Measurements from ENCODE around the gene GDPD1. TPM values are rescaled to one million over a fixed set of nuclear protein-coding genes. Genes with fewer than 3 reads are reported as not detected.

Gene GDPD1
- total RNA-seq, 2 experiments from 2014 or later = 1.3 to 5.0 TPM

DNA sequence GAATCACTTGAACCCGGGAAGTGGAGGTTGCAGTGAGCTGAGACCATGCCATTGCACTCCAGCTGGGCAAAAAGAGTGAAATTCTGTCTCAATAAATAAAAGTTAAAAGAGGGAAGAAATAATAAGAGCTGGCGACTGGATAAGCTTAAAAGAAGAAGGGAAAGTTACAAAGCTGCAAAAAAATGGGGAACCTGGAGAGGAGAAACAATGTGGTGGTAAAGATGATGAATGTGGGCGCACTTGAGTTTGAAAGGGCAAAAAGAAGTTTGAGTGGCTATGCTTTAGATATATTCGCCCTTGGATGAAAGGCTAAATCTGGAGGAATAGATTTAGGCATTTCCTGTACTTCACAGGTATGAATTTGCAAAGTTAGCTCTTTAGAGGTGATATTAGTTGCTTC lies 58.1 kb downstream of the GDPD1 start:
- Histone ChIP-seq H4K20me1 (ENCODE audit: insufficient read depth, low read length) (no peaks in the 10 kb centered on the region), H3K9me3 (ENCODE audit: low read length) (no peaks in the 10 kb centered on the region), H3K4me2 (ENCODE audit: low read length) (no peak overlapping the region), H3K9me2 (ENCODE audit: insufficient read depth, low read length) (no peaks in the 10 kb centered on the region), H3K4me3 (ENCODE audit: low read depth, low read length, poor library complexity, severe bottlenecking) (no peak overlapping the region), H3K36me3 (ENCODE audit: insufficient read depth, low read length) (no peaks in the 10 kb centered on the region), H3K79me2 (ENCODE audit: insufficient read depth, low read depth, low read length) (no peaks in the 10 kb centered on the region), H2AFZ (ENCODE audit: low read length) (no peak overlapping the region), H3K27ac (ENCODE audit: low read depth, low read length, poor library complexity, severe bottlenecking) (no peak overlapping the region), H3K4me1 (ENCODE audit: insufficient read depth, low read length, poor library complexity, severe bottlenecking) (peaks cover 5% of the 10 kb centered on the region)
- intact Hi-C loops (cut with micrococcal nuclease; ENCODE audit: unreplicated experiment) = no loop called here
- BruUV-seq (replicated peaks) = no TSS peak
- no peak for DNase-seq (ENCODE audit: low spot score)
- POLR2A ChIA-PET = interaction anchor here (0.6 to 1.2 kb wide), 2 partner anchors 11 to 28 kb away, joined by 3 to 5 read pairs; no protein-coding TSS in a partner anchor
- TF ChIP-seq EZH2phosphoT487 (IDR thresholded peaks at IDR 0.05; ENCODE audit: borderline replicate concordance, low read depth, low read length) = no peak
- TF ChIP-seq, protein P1, sequence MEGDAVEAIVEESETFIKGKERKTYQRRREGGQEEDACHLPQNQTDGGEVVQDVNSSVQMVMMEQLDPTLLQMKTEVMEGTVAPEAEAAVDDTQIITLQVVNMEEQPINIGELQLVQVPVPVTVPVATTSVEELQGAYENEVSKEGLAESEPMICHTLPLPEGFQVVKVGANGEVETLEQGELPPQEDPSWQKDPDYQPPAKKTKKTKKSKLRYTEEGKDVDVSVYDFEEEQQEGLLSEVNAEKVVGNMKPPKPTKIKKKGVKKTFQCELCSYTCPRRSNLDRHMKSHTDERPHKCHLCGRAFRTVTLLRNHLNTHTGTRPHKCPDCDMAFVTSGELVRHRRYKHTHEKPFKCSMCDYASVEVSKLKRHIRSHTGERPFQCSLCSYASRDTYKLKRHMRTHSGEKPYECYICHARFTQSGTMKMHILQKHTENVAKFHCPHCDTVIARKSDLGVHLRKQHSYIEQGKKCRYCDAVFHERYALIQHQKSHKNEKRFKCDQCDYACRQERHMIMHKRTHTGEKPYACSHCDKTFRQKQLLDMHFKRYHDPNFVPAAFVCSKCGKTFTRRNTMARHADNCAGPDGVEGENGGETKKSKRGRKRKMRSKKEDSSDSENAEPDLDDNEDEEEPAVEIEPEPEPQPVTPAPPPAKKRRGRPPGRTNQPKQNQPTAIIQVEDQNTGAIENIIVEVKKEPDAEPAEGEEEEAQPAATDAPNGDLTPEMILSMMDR (conservative IDR thresholded peaks at IDR 0.05; ENCODE audit: low read length) = no peak
- CTCF ChIA-PET (ENCODE audit: unreplicated experiment) = no interaction called here

DNA sequence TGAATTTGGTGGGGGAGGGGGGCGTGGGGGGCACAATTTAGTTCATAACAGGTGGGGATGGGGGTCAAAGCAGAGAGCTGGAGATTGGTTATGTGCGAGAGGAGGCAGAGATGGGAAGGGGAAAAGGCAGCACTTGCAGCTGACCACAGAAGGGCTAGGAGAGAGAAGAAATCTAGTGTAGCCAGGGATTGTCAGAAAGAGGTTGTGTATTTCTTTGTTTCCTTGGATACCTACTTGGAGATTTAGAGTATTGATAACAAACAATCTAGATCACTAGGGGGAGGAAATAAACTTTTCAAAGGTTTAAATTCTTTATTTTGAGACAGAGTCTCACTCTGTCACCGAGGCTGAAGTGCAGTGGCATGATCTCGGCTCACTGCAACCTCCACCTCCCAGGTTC lies 64.0 kb downstream of the GDPD1 start:
- ChIA-PET POLR2A (no interaction called here), CTCF (ENCODE audit: unreplicated experiment) (no interaction called here)
- no peaks in the 10 kb centered on the region for H3K36me3 ChIP-seq (ENCODE audit: insufficient read depth, low read length)
- no TSS peak for BruUV-seq (replicated peaks)
- H3K27ac ChIP-seq (ENCODE audit: low read depth, low read length, poor library complexity, severe bottlenecking) = no peak overlapping the region
- TF ChIP-seq, protein P1 (conservative IDR thresholded peaks at IDR 0.05; ENCODE audit: low read length) = no peak
- TF ChIP-seq EZH2phosphoT487 (IDR thresholded peaks at IDR 0.05; ENCODE audit: borderline replicate concordance, low read depth, low read length) = no peak
- no peak for DNase-seq (ENCODE audit: low spot score)
- H3K79me2 ChIP-seq (ENCODE audit: insufficient read depth, low read depth, low read length) = no peaks in the 10 kb centered on the region
- H3K9me2 ChIP-seq (ENCODE audit: insufficient read depth, low read length) = no peaks in the 10 kb centered on the region
- no peaks in the 10 kb centered on the region for H4K20me1 ChIP-seq (ENCODE audit: insufficient read depth, low read length)
- no peaks in the 10 kb centered on the region for H3K9me3 ChIP-seq (ENCODE audit: low read length)
- peaks cover 7% of the 10 kb centered on the region for H3K4me1 ChIP-seq (ENCODE audit: insufficient read depth, low read length, poor library complexity, severe bottlenecking)
- intact Hi-C loops (cut with micrococcal nuclease; ENCODE audit: unreplicated experiment) = no loop called here
- no peak overlapping the region for H3K4me3 ChIP-seq (ENCODE audit: low read depth, low read length, poor library complexity, severe bottlenecking)
- H3K4me2 ChIP-seq (ENCODE audit: low read length) = no peak overlapping the region
- H2AFZ ChIP-seq (ENCODE audit: low read length) = no peak overlapping the region

DNA sequence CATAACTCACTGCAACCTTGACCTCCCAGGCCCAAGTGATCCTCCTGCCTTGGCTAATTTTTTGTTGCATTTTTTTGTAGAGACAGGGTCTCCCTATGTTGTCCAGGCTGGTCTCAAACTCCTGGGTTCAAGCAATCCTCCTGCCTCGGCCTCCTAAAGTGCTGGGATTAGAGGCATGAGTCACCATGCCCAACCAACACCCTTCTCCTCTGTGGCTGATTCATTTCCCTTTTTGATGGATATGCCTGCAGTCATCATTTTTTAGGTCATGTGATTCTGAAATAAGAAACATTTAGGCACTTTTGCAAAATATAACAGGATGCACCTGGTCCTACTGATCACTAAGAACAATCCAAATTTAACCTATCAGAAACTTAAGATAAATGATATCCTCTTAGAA lies 67.1 kb downstream of the GDPD1 start:
- no TSS peak for BruUV-seq (replicated peaks)
- H3K27ac ChIP-seq (ENCODE audit: low read depth, low read length, poor library complexity, severe bottlenecking) = no peak overlapping the region
- ChIA-PET CTCF (ENCODE audit: unreplicated experiment) (no interaction called here), POLR2A (no interaction called here)
- H3K9me2 ChIP-seq (ENCODE audit: insufficient read depth, low read length) = no peaks in the 10 kb centered on the region
- peak; percentile 10 for DNase-seq (ENCODE audit: low spot score)
- peaks cover 12% of the 10 kb centered on the region for H3K4me1 ChIP-seq (ENCODE audit: insufficient read depth, low read length, poor library complexity, severe bottlenecking)
- TF ChIP-seq, protein P1 (conservative IDR thresholded peaks at IDR 0.05; ENCODE audit: low read length) = no peak
- TF ChIP-seq EZH2phosphoT487 (IDR thresholded peaks at IDR 0.05; ENCODE audit: borderline replicate concordance, low read depth, low read length) = no peak
- peak overlapping the region; percentile 35 for H3K4me2 ChIP-seq (ENCODE audit: low read length)
- intact Hi-C loops (cut with micrococcal nuclease; ENCODE audit: unreplicated experiment) = no loop called here
- no peaks in the 10 kb centered on the region for H3K9me3 ChIP-seq (ENCODE audit: low read length)
- peak overlapping the region; percentile 64; the same call in 1 of the 2 replicates for H2AFZ ChIP-seq (ENCODE audit: low read length)
- no peaks in the 10 kb centered on the region for H3K36me3 ChIP-seq (ENCODE audit: insufficient read depth, low read length)
- H4K20me1 ChIP-seq (ENCODE audit: insufficient read depth, low read length) = no peaks in the 10 kb centered on the region
- H3K4me3 ChIP-seq (ENCODE audit: low read depth, low read length, poor library complexity, severe bottlenecking) = no peak overlapping the region
- H3K79me2 ChIP-seq (ENCODE audit: insufficient read depth, low read depth, low read length) = no peaks in the 10 kb centered on the region
